NK-92 (cell line): Measurements from ENCODE around the gene SC5D.

ENCODE experiments used
- DNase-seq: peaks from one replicate; lab custom pipeline; 2025; ENCODE audit not compliant: unreplicated experiment; lab: John Stamatoyannopoulos, UW

Gene SC5D

DNA sequence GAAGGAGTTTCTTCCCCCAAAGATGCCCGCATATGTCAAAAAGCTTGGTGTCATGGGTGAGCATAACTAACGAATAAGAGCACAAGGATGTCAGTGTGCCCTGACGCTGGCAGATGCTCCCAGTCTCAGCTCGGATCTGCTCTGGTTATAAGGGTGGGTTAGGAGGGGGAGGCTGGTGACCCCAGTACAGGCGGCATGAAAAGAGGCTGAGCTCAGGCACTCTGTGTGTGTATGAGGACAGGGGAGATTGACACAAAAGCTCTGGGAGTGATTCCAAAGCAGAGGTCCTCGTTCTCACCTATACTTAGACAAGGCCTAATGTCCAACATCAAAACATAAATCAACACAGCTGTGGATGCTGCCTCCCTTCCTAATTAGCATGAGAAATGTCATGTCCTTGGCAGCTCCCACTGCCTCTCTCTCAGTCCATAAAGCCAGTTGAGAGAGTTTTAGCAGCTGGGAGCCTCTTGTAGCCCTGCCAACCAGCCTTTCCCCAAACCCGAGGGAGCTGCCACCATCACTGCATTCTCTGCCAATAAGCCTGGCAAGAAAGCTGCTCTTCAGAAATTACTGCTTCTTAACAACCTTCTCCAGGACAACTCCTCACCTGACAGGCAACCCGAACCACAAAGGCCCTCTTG, 59.8 kb downstream of the SC5D start:
- DNase-seq = no peak

DNA sequence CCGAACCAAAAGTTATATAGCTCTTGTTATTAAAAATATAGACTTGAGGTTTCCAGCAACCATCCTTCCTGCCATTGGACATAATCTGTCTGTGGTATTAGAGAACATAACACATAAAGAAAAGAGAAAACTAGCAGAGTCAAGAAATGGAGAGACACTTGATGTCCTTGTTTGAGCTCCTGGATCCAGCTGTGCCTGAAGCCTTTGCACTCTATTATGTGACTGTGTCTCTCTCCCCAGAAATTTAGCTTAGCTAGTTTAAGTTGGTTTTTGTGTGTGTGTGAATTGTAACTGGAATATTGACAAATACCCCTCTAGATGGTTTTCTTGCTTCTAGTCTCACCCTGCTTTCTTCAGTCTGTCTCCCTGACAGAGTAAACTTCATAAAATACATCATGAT, 61.6 kb downstream of the SC5D start:
- DNase-seq = no peak

DNA sequence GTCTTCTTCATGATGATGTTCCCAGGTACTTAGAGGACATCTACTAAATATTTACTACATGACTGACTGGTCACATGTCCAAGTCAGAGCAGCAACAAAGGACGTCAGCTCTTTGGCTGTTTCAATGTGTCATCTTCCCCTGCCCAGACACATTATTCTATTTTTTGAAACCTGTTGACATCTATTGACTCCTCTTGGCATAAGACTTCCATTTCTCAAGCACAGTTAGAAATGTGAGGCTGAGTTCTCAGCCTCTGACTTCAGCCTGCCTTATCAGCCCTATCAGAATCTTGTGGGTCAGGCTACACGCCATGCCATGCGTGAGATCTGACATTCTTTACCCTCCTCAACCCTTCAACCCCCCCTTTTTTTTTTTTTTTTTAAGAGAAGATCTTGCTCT, 63.8 kb downstream of the SC5D start:
- DNase-seq = no peak
